ENCODE results near the gene MSLN.

DNA sequence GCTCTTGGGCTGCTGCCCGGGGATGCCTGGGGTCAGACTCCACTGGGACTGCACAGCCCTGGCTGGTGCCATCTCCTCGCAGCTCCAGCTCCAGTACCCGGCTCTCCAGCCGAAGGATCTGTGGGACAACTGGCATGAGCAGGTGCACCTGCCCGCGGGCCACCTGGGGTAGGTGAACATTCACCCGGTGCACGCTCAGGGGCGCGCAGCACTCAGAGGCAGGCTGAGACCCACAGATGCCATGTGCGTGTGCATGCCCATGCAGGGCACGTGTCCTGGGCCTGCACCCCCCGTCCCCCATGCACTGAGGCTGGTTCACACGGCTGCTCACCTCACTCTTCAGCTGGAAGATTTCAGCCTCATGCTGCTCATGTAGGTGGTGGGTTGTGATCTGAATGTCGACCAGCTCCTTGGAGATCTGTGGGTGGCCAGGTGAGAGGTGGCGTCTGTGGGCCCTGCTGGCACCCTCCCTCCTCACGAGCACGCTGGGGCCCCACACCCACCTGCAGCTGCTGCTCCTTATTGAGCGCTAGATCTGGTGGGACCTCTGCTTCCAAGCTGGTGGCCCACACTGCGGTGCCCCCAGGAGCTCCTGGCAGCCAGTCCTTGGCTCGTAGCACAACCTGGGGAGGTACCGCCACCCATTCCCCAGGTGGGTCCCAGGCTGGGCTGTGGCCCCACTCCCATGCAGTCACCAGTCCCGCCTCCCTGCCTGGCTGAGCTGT lies 34.9 kb upstream of the MSLN start:
- TF ChIP-seq, protein P1, sequence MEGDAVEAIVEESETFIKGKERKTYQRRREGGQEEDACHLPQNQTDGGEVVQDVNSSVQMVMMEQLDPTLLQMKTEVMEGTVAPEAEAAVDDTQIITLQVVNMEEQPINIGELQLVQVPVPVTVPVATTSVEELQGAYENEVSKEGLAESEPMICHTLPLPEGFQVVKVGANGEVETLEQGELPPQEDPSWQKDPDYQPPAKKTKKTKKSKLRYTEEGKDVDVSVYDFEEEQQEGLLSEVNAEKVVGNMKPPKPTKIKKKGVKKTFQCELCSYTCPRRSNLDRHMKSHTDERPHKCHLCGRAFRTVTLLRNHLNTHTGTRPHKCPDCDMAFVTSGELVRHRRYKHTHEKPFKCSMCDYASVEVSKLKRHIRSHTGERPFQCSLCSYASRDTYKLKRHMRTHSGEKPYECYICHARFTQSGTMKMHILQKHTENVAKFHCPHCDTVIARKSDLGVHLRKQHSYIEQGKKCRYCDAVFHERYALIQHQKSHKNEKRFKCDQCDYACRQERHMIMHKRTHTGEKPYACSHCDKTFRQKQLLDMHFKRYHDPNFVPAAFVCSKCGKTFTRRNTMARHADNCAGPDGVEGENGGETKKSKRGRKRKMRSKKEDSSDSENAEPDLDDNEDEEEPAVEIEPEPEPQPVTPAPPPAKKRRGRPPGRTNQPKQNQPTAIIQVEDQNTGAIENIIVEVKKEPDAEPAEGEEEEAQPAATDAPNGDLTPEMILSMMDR (conservative IDR thresholded peaks at IDR 0.05; ENCODE audit: low read length) = no peak
- TF ChIP-seq EZH2phosphoT487 (IDR thresholded peaks at IDR 0.05; ENCODE audit: borderline replicate concordance) = no peak

Data from Loucy (cell line).